KMS-11 (cell line): ENCODE results near the gene ZNRF3.

ENCODE experiments used
- H2AFZ ChIP-seq: fragments of 200-600 bp; sonication (generic); 2 replicates; pipeline ENCODE4 v1.6.1; 2016; ENCODE audit warnings: antibody characterized with exemption, mixed run types, low read depth
- H3K27ac ChIP-seq: fragments of 200-600 bp; sonication (generic); 2 replicates; pipeline ENCODE4 v1.6.1; 2016; ENCODE audit warnings: mild to moderate bottlenecking, mixed run types
- H3K27me3 ChIP-seq: fragments of 200-600 bp; sonication (generic); 2 replicates; pipeline ENCODE4 v1.6.1; 2017; ENCODE audit warnings: mild to moderate bottlenecking, low read depth, mixed run types, moderate library complexity; ENCODE audit not compliant: insufficient read depth
- H3K36me3 ChIP-seq: fragments of 200-600 bp; sonication (generic); 2 replicates; pipeline ENCODE4 v1.6.1; 2017; ENCODE audit warnings: mild to moderate bottlenecking, mixed run types; ENCODE audit not compliant: insufficient read depth
- H3K4me1 ChIP-seq: fragments of 200-600 bp; sonication (generic); 2 replicates; pipeline ENCODE4 v1.6.1; 2016; ENCODE audit warnings: mild to moderate bottlenecking, low read depth, mixed run types; ENCODE audit not compliant: poor library complexity, severe bottlenecking
- H3K4me2 ChIP-seq: fragments of 200-600 bp; sonication (generic); 2 replicates; pipeline ENCODE4 v1.7.0; 2016; ENCODE audit warnings: mild to moderate bottlenecking, mixed run types
- H3K4me3 ChIP-seq: fragments of 200-600 bp; sonication (generic); IDR thresholded peaks from 2 replicates; pipeline ENCODE4 v1.6.1; 2017; ENCODE audit warnings: low read depth, low read length, mixed read lengths; ENCODE audit not compliant: insufficient read depth
- H3K79me2 ChIP-seq: fragments of 200-600 bp; sonication (generic); 2 replicates; pipeline ENCODE4 v1.6.1; 2016; ENCODE audit warnings: low read depth, mixed run types; ENCODE audit not compliant: insufficient read depth
- H3K9ac ChIP-seq: fragments of 200-600 bp; sonication (generic); 2 replicates; pipeline ENCODE4 v1.6.1; 2016; ENCODE audit warnings: mild to moderate bottlenecking, mixed run types
- H4K20me1 ChIP-seq: fragments of 200-600 bp; sonication (generic); 2 replicates; pipeline ENCODE4 v1.6.1; 2016; ENCODE audit warnings: mild to moderate bottlenecking, mixed run types; ENCODE audit not compliant: insufficient read depth
- CTCF ChIP-seq: fragments of 200-600 bp; sonication (generic); conservative IDR thresholded peaks from 2 replicates; pipeline ENCODE4 v1.6.1; 2017; ENCODE audit warnings: low read depth, mild to moderate bottlenecking, antibody characterized with exemption, low read length, moderate library complexity, mixed read lengths

Gene ZNRF3

GRCh38 chr22:29023172-29023796, 139.9 kb downstream of the ZNRF3 start:
- Histone ChIP-seq H3K4me3 (no peak overlapping the region), H3K4me1 (no peaks in the 10 kb centered on the region), H3K4me2 (no peak overlapping the region), H3K79me2 (no peaks in the 10 kb centered on the region), H3K36me3 (no peaks in the 10 kb centered on the region), H4K20me1 (no peaks in the 10 kb centered on the region), H3K27ac (no peak overlapping the region), H3K9ac (no peak overlapping the region), H2AFZ (no peak overlapping the region), H3K27me3 (no peaks in the 10 kb centered on the region)
- TF ChIP-seq CTCF = no peak

DNA sequence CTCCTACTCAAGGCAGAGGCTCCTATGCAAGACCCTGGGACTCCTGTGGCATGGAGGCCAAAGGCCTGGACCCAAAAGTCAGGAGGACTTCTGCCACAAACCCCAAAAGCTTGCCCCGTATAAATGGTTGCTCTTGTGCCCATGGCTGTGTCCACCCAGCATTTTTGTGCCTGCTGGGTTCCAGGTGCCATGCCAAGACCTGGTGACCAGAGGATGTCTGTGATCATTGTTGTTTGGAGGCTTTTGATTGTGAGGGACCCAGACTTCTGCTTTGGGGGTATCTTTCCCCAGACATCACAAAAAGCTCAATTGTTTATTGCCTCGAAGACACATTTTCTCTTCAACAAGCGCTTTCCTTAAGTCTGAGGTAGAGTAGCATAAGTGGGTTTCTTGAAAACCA, 143.2 kb downstream of the ZNRF3 start:
- no peaks in the 10 kb centered on the region for H3K4me1 ChIP-seq
- no peaks in the 10 kb centered on the region for H3K36me3 ChIP-seq
- no peak for TF ChIP-seq CTCF
- H3K4me2 ChIP-seq = no peak overlapping the region
- no peaks in the 10 kb centered on the region for H3K27me3 ChIP-seq
- H4K20me1 ChIP-seq = no peaks in the 10 kb centered on the region
- no peak overlapping the region for H3K9ac ChIP-seq
- H3K79me2 ChIP-seq = no peaks in the 10 kb centered on the region
- no peak overlapping the region for H3K4me3 ChIP-seq
- no peak overlapping the region for H2AFZ ChIP-seq
- no peak overlapping the region for H3K27ac ChIP-seq

- H3K36me3 ChIP-seq = no peaks in the 10 kb centered on the region
- TF ChIP-seq CTCF = no peak
Observed at GRCh38 chr22:29028468-29028867, 145.1 kb downstream of the ZNRF3 start.

GRCh38 chr22:29029202-29030000, 146.0 kb downstream of the ZNRF3 start:
- H3K4me3 ChIP-seq = no peak overlapping the region
- H3K4me1 ChIP-seq = no peaks in the 10 kb centered on the region
- no peak overlapping the region for H3K27ac ChIP-seq

More at GRCh38 chr22:29028468-29028867, 145.1 kb downstream of the ZNRF3 start:
- H4K20me1 ChIP-seq = no peaks in the 10 kb centered on the region
- no peak overlapping the region for H3K9ac ChIP-seq
- H3K79me2 ChIP-seq = no peaks in the 10 kb centered on the region
- no peak overlapping the region for H3K4me3 ChIP-seq
- H3K27ac ChIP-seq = no peak overlapping the region
- H3K4me1 ChIP-seq = no peaks in the 10 kb centered on the region
- H3K4me2 ChIP-seq = no peak overlapping the region
- H3K27me3 ChIP-seq = no peaks in the 10 kb centered on the region
- H2AFZ ChIP-seq = no peak overlapping the region

More at GRCh38 chr22:29029202-29030000, 146.0 kb downstream of the ZNRF3 start:
- Histone ChIP-seq H3K79me2 (no peaks in the 10 kb centered on the region), H2AFZ (no peak overlapping the region), H3K36me3 (no peaks in the 10 kb centered on the region), H3K9ac (no peak overlapping the region), H3K4me2 (no peak overlapping the region), H3K27me3 (no peaks in the 10 kb centered on the region), H4K20me1 (no peaks in the 10 kb centered on the region)
- no peak for TF ChIP-seq CTCF
